IPS DF 19.7 (cell line): ENCODE measurements around the gene RNF31.
A peak's percentile ranks its signal among the peaks of the same experiment; 100 is the strongest.

Source experiments
- DNase-seq: peaks from one replicate; pipeline ENCODE4 v3.0.0-alpha.2; 2013; ENCODE audit warnings: low read depth, low spot score

Gene RNF31

DNA sequence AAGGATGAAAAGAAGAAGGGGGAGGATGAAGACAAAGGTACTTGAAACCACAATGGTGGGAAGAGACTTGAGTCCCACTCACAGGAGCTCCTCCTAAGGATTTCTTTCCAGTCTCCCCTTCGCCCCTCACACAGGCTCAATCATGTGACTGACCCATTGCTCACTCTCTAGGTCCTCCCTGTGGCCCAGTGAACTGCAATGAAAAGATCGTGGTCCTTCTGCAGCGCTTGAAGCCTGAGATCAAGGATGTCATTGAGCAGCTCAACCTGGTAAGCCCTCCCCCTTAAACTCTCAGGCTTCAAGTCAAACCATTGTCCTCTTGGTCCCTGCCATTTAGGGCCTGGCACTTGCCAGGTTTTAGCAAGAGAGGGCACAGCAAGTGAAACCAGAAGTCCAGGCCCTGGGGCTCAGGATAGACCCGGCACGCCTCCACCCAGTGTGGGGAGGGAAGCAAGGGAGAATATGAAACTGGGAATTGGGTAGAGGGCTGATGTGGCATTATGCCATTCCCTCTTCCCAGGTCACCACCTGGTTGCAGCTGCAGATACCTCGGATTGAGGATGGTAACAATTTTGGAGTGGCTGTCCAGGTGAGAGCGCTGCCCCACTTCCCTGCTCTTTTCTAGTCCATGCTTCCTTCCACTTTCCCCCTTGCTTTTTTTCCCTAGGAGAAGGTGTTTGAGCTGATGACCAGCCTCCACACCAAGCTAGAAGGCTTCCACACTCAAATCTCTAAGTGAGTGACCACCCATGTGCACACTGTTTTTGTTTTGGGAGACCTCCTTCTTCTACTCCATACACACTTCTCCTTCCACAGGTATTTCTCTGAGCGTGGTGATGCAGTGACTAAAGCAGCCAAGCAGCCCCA, 9.5 kb upstream of the RNF31 start:
- DNase-seq, result no peak

DNA sequence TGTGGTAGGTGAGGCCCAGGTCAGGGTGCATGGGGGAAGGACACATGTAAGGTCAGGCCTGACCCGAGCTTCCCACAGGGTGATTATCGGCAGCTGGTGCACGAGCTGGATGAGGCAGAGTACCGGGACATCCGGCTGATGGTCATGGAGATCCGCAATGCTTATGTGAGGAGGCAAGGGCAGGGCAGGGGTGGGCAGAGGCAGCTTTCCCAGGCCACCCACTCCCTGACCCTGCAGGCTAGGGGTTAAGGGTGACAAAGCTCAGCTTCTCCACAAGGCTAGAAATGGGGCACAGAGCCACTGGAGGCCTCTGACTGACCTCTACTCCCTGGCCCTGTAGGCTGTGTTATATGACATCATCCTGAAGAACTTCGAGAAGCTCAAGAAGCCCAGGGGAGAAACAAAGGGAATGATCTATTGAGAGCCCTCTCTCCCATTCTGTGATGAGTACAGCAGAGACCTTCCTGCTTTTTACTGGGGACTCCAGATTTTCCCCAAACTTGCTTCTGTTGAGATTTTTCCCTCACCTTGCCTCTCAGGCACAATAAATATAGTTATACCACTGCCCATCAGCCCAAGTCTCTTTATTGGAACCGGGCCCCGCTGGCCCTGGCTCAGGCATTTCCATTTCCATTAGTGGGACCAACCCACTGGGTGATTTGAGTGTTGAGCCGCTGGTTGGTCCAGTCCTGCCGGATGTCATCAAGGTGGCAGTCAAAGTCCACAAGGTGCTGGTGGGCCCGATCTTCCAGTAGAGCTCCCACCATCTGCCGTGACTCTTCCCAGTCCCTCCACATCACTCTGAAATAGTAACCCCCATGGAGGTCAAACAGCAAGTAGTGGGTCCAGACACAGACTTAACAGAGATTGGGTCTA, 8.7 kb upstream of the RNF31 start:
- DNase-seq, result no peak

DNA sequence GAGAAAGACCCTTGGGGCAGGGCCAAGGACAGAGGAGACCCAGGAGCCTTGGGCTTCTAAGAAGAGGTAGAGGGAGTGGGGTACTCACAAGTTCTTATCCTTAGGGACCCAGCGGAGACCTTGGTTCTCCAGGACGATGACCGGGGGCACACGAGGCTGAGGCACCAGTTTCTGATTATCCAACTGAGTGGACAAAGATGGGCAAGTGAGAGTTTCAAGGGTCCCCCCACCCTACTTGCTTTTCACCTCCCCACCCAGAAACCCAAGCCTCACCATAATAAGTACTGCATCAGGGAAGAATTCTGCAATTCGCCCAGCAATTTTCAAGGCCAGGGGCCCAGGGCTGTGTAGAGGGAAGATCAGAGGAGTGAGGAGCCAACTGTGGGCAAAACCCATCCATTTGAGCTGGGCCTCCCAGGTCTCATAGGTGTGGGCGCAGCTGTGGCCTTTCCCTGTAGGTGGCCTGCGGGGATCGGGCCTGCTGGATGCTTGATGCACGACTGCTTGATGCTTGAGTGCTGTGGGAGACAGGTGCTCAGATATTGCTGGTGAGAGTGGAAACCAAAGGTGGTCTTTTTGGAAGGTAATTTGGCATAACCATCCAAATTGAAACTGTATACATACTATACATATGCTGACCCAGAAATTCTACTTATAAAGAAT, 7.9 kb upstream of the RNF31 start:
- no peak for DNase-seq

DNA sequence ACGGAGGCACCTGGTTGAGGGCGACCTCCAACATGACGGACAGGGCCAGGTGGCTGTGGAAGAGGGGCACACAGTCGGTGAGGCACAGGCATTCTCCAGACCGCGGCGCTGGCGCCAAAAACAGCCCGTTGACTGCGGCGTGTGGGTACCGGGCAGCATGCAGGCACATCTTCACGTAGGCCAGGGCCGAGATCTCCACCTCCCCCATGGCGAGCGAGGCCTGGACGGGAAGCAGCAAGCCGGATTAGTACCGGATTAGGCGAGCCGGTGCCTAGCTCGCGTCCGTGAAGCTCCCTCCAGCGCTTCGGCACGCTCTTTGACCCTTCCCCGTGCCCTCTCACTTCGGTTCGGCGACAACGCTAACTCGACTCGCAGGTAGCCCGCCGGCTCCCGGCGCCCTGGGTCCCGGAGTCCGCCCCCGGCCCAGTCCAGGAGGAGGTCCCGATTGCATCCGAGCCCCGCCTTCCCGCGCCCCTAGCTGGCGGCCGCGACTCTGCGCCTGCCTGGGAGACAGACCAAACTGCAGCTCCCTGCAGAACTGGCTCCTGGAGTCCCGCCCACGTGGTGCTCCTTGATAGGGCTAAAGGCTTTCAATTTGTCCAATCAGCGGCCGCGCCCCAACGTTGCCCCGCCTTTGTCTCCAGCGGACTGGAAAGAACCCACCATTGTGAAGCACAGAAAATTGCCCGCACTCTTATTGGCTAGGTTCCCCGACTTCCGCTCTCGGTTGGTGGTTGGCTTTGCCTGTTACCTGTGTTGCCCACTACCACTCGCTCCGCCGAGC, 6.0 kb upstream of the RNF31 start, which contains the start of gene EMC9:
TSS of gene EMC9 (minus strand) at position 495 of the 784 bp plus-strand sequence. CDS start at position 208, 287 bp downstream.
- DNase-seq, result peak; percentile 98

DNA sequence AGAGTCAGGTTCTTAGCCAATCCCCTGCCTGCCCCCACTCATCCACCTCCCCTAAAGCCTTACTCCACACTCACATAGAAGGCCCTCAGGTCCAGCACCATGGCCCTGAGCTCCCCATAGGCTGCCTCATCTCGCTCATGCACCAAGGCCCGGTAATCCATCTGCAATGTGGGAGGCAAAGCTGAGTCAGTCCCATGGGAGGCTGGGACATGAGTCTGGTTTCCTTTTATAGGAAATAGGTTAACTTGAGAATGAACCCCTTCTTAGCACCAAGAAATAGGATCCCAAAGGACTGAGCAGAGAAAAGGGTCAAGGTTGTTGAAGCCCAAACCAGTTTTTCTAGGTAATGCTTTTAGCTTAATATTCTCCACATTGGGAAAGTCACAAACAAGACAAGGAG, 3.8 kb upstream of the RNF31 start:
- DNase-seq, result no peak

DNA sequence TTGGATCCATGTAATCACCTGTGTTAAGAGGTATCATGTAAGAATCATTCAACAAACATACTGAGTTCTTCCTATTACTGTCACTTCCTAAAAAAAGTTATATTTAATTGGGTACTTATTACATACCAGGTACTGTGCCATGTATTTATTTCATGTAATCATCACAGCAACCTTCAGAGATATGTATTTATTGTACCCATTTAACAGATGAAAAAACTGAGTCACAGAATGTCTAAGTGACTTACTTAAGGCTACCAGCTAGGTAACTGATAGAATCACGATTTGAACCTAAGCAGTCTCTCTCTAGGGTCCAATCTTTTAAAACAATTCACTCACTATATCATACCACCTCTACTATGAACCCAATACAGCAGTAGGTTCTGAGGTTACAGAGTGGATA, 2.8 kb upstream of the RNF31 start:
- DNase-seq, result no peak

DNA sequence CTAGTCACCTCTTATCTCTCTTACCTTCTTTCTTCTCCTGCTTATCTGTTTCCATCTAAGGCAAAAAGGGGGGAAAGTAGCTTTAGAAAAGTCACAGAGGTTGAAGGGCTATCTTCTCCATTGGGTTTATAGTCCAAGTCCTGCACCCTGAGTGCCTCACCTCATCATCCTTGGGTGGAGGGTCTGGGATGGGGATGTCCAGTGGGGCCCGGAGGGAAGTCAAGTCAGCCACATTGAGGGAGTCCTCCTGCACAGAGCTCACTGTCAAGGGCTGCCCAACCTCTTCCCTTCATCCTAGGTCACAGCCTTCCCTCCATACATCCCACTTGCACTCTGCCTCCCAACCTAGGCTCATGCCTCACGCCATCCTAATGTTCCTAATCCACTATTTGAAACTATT, 2.1 kb upstream of the RNF31 start:
- no peak for DNase-seq

DNA sequence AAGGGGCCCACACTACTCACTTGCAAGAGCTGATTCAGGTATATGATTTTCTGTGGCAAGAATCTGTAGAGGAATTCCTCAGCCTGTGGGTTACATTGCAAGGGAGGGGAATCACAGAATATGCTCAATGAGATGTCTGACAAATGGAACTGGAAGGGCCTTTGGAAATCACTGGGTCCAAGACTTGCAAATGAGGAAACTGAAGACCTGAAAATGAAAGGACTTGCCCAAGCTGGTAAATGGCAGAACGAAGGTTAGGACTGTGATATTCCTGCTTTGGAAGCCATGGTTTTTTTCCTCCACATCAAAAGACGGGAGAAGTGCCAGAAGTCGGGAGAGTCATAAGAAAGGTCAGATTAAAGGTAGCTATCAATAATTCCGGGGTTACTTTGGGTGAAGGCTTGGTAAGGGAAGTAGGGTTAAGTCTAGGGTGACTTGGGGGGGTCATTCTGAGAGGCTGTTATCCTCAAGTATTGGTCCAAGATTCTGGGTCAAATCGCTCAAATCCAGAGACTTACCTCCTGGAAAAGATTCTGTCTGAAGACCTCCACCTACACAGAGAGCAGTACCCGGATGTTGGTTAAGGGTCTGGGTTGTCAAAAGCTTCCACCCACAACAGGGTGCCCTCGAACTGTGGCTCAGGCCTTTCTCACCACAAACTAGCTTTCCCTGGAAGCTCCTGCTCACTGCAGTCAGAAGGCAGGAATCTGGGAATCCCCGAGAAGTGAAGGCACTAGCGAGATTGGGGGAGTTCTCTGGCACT, 1.4 kb upstream of the RNF31 start:
- no peak for DNase-seq

DNA sequence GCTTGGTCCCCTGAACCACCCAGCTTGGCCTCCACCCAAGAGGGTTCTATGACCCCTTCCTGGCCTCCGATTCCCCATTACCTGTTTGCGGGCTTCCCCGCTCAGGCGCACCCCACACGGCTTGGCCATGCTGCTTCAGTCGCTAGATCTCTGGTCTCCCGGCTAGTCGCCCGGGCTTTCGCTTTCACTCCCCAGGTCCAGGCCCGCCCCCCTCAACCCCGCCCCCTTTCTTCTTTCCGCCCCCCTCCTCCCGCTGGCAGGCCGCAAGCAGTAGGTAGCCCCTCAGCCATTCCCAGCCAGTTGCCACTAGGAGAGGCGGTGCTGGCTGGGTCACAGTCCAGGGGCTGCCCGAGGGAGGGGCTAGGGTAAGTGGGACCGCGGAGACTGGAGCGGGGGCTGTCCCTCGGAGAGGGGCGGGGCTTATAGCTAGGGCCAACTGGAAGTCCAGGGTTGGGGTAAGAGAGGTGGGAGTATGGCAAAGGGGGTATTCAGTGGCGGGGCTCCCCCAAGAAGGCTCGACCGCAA, 783 bp upstream of the RNF31 start, which contains the start of gene PSME2:
TSS of gene PSME2 (minus strand) at position 158 of the 525 bp plus-strand sequence. CDS start at position 129, 29 bp downstream.
- DNase-seq, result peak; percentile 88

DNA sequence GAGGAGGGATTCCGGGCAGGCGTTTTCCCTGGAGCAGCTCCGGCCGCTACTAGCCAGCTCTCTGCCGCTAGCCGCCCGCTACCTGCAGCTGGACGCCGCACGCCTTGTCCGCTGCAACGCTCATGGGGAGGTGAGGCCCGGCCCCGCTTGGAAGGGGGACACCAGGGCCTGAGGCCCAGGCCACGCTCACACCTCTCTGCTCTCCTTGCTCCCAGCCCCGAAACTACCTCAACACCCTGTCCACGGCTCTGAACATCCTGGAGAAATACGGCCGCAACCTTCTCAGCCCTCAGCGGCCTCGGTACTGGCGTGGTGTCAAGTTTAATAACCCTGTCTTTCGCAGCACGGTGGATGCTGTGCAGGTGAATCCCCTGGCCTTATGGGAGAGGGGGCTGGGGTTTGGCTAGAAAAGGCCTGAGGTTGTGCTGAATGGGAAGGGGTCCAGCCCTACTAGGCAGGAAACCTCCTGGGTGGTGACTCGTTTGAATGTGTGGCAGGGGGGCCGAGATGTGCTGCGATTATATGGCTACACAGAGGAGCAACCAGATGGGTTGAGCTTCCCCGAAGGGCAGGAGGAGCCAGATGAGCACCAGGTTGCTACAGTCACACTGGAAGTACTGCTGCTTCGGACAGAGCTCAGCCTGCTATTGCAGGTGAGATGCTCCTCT, 597 bp downstream of the RNF31 start:
- DNase-seq, result no peak

DNA sequence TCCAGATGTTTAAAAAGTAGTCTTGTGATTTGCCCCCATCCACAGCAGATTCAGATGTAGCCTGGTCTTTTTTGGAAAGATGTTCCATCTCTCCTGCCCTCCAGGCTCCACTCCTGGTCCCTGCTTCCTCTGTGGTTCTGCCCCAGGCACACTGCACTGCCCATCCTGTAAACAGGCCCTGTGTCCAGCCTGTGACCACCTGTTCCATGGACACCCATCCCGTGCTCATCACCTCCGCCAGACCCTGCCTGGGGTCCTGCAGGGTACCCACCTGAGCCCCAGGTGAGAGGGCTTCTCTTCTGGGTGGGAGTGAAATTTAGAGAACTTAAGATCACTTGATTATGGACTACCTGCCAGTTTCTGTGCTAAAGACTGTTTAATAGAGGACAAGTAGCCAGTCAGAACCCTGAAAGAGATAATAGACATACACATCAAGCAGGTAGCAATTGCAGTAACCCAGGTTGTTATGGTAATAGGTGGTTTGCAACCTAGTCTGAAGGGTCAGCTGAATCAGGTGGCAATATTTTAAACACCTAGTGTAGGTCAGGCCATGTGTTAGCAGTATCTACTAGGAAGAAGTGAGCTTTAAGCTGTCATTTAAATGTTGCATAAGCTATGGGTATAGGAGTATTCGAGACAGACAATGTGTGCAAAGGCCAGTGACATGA, 2.1 kb downstream of the RNF31 start:
- DNase-seq, result no peak

DNA sequence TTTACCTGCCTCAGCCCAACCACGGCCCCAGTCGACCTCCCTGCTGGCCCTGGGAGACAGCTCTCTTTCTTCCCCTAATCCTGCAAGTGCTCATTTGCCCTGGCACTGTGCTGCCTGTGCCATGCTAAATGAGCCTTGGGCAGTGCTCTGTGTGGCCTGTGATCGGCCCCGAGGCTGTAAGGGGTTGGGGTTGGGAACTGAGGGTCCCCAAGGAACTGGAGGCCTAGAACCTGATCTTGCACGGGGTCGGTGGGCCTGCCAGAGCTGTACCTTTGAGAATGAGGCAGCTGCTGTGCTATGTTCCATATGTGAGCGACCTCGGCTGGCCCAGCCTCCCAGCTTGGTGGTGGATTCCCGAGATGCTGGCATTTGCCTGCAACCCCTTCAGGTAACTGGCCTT, 2.8 kb downstream of the RNF31 start:
- DNase-seq, result no peak

DNA sequence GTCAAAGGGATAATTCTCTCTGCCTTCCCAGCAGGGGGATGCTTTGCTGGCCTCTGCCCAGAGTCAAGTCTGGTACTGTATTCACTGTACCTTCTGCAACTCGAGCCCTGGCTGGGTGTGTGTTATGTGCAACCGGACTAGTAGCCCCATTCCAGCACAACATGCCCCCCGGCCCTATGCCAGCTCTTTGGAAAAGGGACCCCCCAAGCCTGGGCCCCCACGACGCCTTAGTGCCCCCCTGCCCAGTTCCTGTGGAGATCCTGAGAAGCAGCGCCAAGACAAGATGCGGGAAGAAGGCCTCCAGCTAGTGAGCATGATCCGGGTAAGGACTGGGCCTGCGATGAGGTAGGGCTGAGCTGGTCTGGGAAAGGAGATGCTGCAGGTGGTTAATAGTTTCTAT, 3.3 kb downstream of the RNF31 start:
- DNase-seq, result no peak

DNA sequence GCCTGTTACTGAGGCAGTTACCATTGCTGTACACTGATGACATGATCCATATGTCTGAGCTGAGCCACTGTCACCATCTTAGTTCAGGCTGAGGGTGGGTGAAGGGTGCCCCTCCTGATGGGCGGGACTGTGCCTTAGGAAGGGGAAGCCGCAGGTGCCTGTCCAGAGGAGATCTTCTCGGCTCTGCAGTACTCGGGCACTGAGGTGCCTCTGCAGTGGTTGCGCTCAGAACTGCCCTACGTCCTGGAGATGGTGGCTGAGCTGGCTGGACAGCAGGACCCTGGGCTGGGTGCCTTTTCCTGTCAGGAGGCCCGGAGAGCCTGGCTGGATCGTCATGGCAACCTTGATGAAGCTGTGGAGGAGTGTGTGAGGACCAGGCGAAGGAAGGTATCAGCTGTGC, 3.7 kb downstream of the RNF31 start:
- no peak for DNase-seq

DNA sequence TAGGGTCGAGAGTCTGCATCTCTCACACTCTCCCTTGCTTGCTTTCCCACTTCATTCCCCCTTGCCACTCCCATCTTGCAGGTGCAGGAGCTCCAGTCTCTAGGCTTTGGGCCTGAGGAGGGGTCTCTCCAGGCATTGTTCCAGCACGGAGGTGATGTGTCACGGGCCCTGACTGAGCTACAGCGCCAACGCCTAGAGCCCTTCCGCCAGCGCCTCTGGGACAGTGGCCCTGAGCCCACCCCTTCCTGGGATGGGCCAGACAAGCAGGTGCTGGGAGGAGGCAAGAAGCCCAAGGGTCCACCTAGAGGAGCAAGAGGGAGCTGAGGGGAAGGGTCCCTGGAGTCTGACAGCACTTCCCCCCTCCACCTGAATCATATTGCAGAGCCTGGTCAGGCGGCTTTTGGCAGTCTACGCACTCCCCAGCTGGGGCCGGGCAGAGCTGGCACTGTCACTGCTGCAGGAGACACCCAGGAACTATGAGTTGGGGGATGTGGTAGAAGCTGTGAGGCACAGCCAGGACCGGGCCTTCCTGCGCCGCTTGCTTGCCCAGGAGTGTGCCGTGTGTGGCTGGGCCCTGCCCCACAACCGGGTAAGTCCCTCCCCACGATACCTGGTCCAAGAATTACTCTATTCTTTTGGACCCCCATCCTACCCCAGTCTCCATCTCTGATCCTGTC, 4.2 kb downstream of the RNF31 start:
- DNase-seq, result no peak

DNA sequence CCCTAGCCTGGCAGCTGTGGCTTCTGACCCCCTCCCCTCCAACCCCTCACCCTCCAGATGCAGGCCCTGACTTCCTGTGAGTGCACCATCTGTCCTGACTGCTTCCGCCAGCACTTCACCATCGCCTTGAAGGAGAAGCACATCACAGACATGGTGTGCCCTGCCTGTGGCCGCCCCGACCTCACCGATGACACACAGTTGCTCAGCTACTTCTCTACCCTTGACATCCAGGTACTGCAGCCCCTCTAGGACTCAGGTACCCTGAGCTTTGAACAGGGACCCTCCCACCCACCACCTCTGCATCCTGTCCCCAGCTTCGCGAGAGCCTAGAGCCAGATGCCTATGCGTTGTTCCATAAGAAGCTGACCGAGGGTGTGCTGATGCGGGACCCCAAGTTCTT, 7.8 kb downstream of the RNF31 start:
- no peak for DNase-seq

DNA sequence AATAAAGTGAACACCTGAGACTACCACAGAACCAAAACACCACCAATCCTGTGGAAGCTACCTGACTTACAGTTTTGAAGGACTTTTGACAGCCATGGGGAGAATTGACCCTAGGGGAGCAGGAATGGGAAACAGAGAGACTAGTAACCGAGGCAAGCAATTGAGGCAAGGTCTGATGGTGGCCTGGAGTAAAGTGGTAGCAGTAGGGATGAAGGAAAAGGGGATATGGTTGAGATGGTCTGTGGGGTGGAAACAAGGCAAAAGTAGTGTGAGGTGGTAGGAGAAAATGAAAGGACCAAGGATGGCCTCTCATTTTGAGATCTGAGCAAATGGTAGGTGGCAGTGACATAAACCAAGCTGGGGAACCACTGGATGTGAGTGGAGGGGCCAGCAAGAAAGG, 9.5 kb downstream of the RNF31 start:
- no peak for DNase-seq

DNA sequence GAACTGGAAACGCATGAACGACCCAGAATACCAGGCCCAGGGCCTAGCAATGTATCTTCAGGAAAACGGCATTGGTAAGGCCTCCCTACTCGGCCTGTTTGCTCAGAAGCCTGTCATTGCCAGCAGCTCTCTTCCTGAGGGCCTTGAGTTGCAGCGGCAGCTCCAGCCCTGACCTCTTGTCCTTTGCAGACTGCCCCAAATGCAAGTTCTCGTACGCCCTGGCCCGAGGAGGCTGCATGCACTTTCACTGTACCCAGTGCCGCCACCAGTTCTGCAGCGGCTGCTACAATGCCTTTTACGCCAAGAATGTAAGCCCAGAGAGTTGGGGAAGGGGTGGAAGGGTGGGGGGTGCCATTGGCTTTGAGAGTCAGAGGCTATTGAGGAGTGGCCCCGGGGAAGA, 10.0 kb downstream of the RNF31 start:
- DNase-seq, result no peak
